IMR-90 (cell line): ENCODE measurements around the gene CALN1. TPM values are rescaled to one million over a fixed set of nuclear protein-coding genes. Genes with fewer than 3 reads are reported as not detected.

Experiments used
- ATAC-seq: fragments of 200-7000 bp; cut with Tn5 transposase; 2 replicates; pipeline ENCODE4 v1.9.1; 2020; ENCODE audit warnings: low read depth, mild to moderate bottlenecking, moderate library complexity
- BruUV-seq: library from RNA; stranded (reverse); fragments of 400-500 nt; replicated peaks from 2 replicates; lab custom pipeline; 2021; lab: Mats Ljungman, UMichigan
- CTCF ChIA-PET: fragments of 300-600 bp; formaldehyde crosslinking; extraction: SDS; loops from one replicate; lab custom pipeline; 2021; ENCODE audit warnings: antibody characterized with exemption; lab: Yijun Ruan, JAX
- POLR2A ChIA-PET: fragments of 300-600 bp; sonication (Branson Sonifier 250); formaldehyde crosslinking; loops from one replicate; lab custom pipeline; 2022; ENCODE audit warnings: antibody characterized with exemption; ENCODE audit not compliant: unreplicated experiment; lab: Charles Lee
- DNase-seq: peaks from one replicate; pipeline ENCODE4 v3.0.0; 2013
- H2AFZ ChIP-seq: replicated peaks from 2 replicates; pipeline ENCODE3; 2013; ENCODE audit warnings: low read length, mild to moderate bottlenecking; ENCODE audit not compliant: poor library complexity
- H2AK5ac ChIP-seq: 2 replicates; pipeline ENCODE4 v1.6.1; 2013; ENCODE audit warnings: low read depth, low read length, inconsistent platforms
- H2AK9ac ChIP-seq: replicated peaks from 2 replicates; pipeline ENCODE3; 2013; ENCODE audit warnings: mild to moderate bottlenecking, low read depth, low read length, moderate library complexity; ENCODE audit not compliant: poor library complexity
- H2BK120ac ChIP-seq: 2 replicates; pipeline ENCODE4 v1.6.1; 2013; ENCODE audit warnings: low read depth, low read length, inconsistent platforms
- H2BK15ac ChIP-seq: 3 replicates; pipeline ENCODE4 v1.6.1; 2013; ENCODE audit warnings: low read depth, low read length, inconsistent platforms
- H2BK20ac ChIP-seq: 2 replicates; pipeline ENCODE4 v1.6.1; 2013; ENCODE audit warnings: low read depth, mild to moderate bottlenecking, inconsistent platforms, low read length, moderate library complexity
- H2BK5ac ChIP-seq: 2 replicates; pipeline ENCODE4 v1.6.1; 2013; ENCODE audit warnings: mild to moderate bottlenecking, low read depth, low read length, inconsistent platforms; ENCODE audit not compliant: poor library complexity, severe bottlenecking
- H3K14ac ChIP-seq: replicated peaks from 2 replicates; pipeline ENCODE4 v1.6.1; 2013; ENCODE audit warnings: low read depth, low read length, inconsistent platforms
- H3K18ac ChIP-seq: 2 replicates; pipeline ENCODE4 v1.6.1; 2013; ENCODE audit warnings: low read depth, low read length, control low read depth
- H3K23ac ChIP-seq: 2 replicates; pipeline ENCODE4 v1.6.1; 2013; ENCODE audit warnings: low read depth, low read length, inconsistent platforms
- H3K27ac ChIP-seq: 2 replicates; pipeline ENCODE4 v1.5.1; 2013; ENCODE audit warnings: mild to moderate bottlenecking, control low read depth, low read length; ENCODE audit not compliant: insufficient read depth
- H3K27me3 ChIP-seq: 2 replicates; pipeline ENCODE4 v1.6.1; 2013; ENCODE audit warnings: low read length; ENCODE audit not compliant: control insufficient read depth, insufficient read depth
- H3K36me3 ChIP-seq: 2 replicates; pipeline ENCODE4 v1.6.1; 2013; ENCODE audit warnings: low read length, mixed read lengths; ENCODE audit not compliant: control insufficient read depth, insufficient read depth
- H3K4ac ChIP-seq: 2 replicates; pipeline ENCODE4 v1.6.1; 2013; ENCODE audit warnings: low read depth, low read length, inconsistent platforms
- H3K4me1 ChIP-seq: 2 replicates; pipeline ENCODE4 v1.6.1; 2013; ENCODE audit warnings: low read length, mixed read lengths; ENCODE audit not compliant: control insufficient read depth, insufficient read depth
- H3K4me2 ChIP-seq: 2 replicates; pipeline ENCODE4 v1.6.1; 2013; ENCODE audit warnings: low read depth, mild to moderate bottlenecking, control low read depth, low read length, moderate library complexity
- H3K4me3 ChIP-seq: 2 replicates; pipeline ENCODE4 v1.5.1; 2013; ENCODE audit warnings: low read depth, mild to moderate bottlenecking, control low read depth, low read length, moderate library complexity; ENCODE audit not compliant: insufficient read depth
- H3K56ac ChIP-seq: 2 replicates; pipeline ENCODE4 v1.6.1; 2013; ENCODE audit warnings: low read length, inconsistent platforms; ENCODE audit not compliant: insufficient read depth; ENCODE audit errors: extremely low read depth
- H3K79me1 ChIP-seq, 2 experiments: 2 replicates each; pipeline ENCODE4 v1.6.1; 2013; ENCODE audit warnings: low read length in 2 of 2, inconsistent platforms in 1 of 2, low read depth in 1 of 2
- H3K9ac ChIP-seq: 2 replicates; pipeline ENCODE4 v1.6.1; 2013; ENCODE audit warnings: low read depth, low read length, control low read depth
- H3K9me1 ChIP-seq: 2 replicates; pipeline ENCODE4 v1.6.1; 2013; ENCODE audit warnings: low read length, inconsistent platforms; ENCODE audit not compliant: insufficient read depth
- H3K9me3 ChIP-seq: 2 replicates; pipeline ENCODE4 v1.6.1; 2013; ENCODE audit warnings: low read length; ENCODE audit not compliant: control insufficient read depth, insufficient read depth
- H4K20me1 ChIP-seq: 2 replicates; pipeline ENCODE4 v1.6.1; 2013; ENCODE audit warnings: low read length, inconsistent platforms; ENCODE audit not compliant: insufficient read depth
- H4K5ac ChIP-seq: 2 replicates; pipeline ENCODE4 v1.6.1; 2013; ENCODE audit warnings: mild to moderate bottlenecking, low read depth, low read length, control low read depth
- H4K8ac ChIP-seq, 2 experiments: 2 replicates each; pipeline ENCODE4 v1.6.1; 2013; ENCODE audit warnings: low read depth in 2 of 2, low read length in 2 of 2, control low read depth in 1 of 2, inconsistent platforms in 1 of 2
- H4K91ac ChIP-seq: 2 replicates; pipeline ENCODE4 v1.6.1; 2013; ENCODE audit warnings: low read depth, low read length, inconsistent platforms; ENCODE audit not compliant: insufficient read depth
- CEBPB ChIP-seq: IDR thresholded peaks from 2 replicates; pipeline ENCODE4 v1.6.1; 2012; ENCODE audit warnings: low read depth, low read length, improper control_type of control experiment
- FOS ChIP-seq: fragments of 150-350 bp; IDR thresholded peaks from 2 replicates; pipeline ENCODE4 v1.6.1; 2016; ENCODE audit warnings: low read depth, low read length
- MAZ ChIP-seq: IDR thresholded peaks from 2 replicates; pipeline ENCODE4 v1.6.1; 2012; ENCODE audit warnings: low read depth, mild to moderate bottlenecking, low read length, improper control_type of control experiment, moderate library complexity, borderline replicate concordance
- MXI1 ChIP-seq: IDR thresholded peaks from 2 replicates; pipeline ENCODE4 v1.6.1; 2012; ENCODE audit warnings: low read depth, mild to moderate bottlenecking, low read length, moderate library complexity, borderline replicate concordance
- NFE2L2 ChIP-seq: fragments of 150-350 bp; IDR thresholded peaks from 2 replicates; pipeline ENCODE4 v1.6.1; 2016; ENCODE audit warnings: low read depth, mild to moderate bottlenecking, low read length
- RCOR1 ChIP-seq: IDR thresholded peaks from 2 replicates; pipeline ENCODE4 v1.6.1; 2012; ENCODE audit warnings: mild to moderate bottlenecking, low read length, improper control_type of control experiment; ENCODE audit not compliant: insufficient replicate concordance
- SMC3 ChIP-seq: fragments of 150-350 bp; IDR thresholded peaks from 2 replicates; pipeline ENCODE4 v1.6.1; 2016; ENCODE audit warnings: low read depth, mild to moderate bottlenecking, antibody characterized with exemption, low read length, moderate library complexity
- WGBS, 2 experiments: methylation state at CpG; one replicate each; pipeline versions ENCODE4 v1.1.5 to v1.1.7; 2013; ENCODE audit warnings: missing lambda C conversion rate in 2 of 2; ENCODE audit not compliant: insufficient read length in 1 of 2; ENCODE audit errors: extremely low coverage in 2 of 2; 5-methylcytosine and 5-hydroxymethylcytosine counted together
- dilution Hi-C: fragments of 300-500 bp; cut with HindIII; formaldehyde crosslinking; loops from one replicate; pipeline ENCODE4 v1.14.3; 2018; ENCODE audit warnings: low sequenced_read_pairs; ENCODE audit not compliant: unreplicated experiment
- in situ Hi-C: fragments of 300-500 bp; cut with MboI; formaldehyde crosslinking; loops from 3 replicates; pipeline ENCODE4 v1.14.3; 2019; ENCODE audit warnings: low sequenced_read_pairs, inconsistent platforms, mixed read lengths
- intact Hi-C: fragments of 100-400 bp; cut with micrococcal nuclease; formaldehyde crosslinking; loops from 2 replicates; pipeline ENCODE4 v1.10.0; 2022
- polyA plus RNA-seq, 3 experiments: library from polyadenylated mRNA; depleted of rRNA; stranded (reverse); fragments of >200 nt; gene quantifications; 2 replicates each; pipeline ENCODE4 v1.2.3, GENCODE V29; 2012; ENCODE audit warnings: low replicate concordance in 1 of 3
- total RNA-seq: library from RNA; depleted of rRNA; stranded (reverse); fragments of >200 nt; gene quantifications from 2 replicates; pipeline ENCODE4 v1.2.3, GENCODE V29; 2012
- TF ChIP-seq, protein P1 (sequence below): fragments of 150-350 bp; IDR thresholded peaks from 2 replicates; pipeline ENCODE4 v1.6.1; 2017; ENCODE audit warnings: mild to moderate bottlenecking, antibody characterized with exemption, low read length, low read depth
- TF ChIP-seq, protein P2 (sequence below): conservative IDR thresholded peaks from 2 replicates; pipeline ENCODE4 v1.5.1; 2012; ENCODE audit warnings: mild to moderate bottlenecking, low read depth, low read length, improper control_type of control experiment
- TF ChIP-seq, protein P3 (sequence below): fragments of 150-350 bp; IDR thresholded peaks from 2 replicates; pipeline ENCODE4 v1.6.1; 2016; ENCODE audit warnings: low read depth, mild to moderate bottlenecking, low read length, moderate library complexity, borderline replicate concordance

Gene CALN1
- total and polyA plus RNA-seq, 2 of the 4 experiments (the other 2 are of a cell fraction) = not detected

DNA sequence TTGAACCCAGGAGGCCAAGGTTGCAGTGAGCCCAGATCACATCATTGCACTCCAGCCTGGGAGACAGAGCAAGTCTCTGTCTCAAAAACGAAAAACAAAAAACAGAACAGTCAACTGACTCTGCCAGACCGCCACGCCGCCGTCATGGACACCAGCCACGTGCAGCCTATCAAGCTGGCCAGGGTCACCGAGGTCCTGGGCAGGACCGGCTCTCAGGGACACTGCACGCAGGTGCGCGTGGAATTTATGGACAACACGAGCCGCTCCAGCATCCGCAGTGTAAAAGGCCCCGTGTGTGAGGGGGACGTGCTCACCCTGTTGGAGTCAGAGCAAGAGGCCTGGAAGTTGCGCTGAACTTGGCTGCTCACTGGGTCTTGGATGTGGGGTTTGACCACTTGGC, 470.0 kb downstream of the CALN1 start:
- H2BK15ac ChIP-seq = no peak overlapping the region
- intact Hi-C loops (no loop called here), in situ Hi-C loops (no loop called here), dilution Hi-C loops (no loop called here)
- no peak overlapping the region for H3K14ac ChIP-seq
- H2BK20ac ChIP-seq = no peak overlapping the region
- no peak overlapping the region for H3K4me2 ChIP-seq
- DNase-seq (no peak), ATAC-seq (no peak)
- no peak overlapping the region for H2BK5ac ChIP-seq
- H3K56ac ChIP-seq = no peak overlapping the region
- no peak overlapping the region for H4K8ac ChIP-seq
- no peaks in the 10 kb centered on the region for H3K79me1 ChIP-seq
- H3K9me1 ChIP-seq = no peaks in the 10 kb centered on the region
- H3K27ac ChIP-seq = no peak overlapping the region
- H2AK9ac ChIP-seq = no peak overlapping the region
- H4K5ac ChIP-seq = no peak overlapping the region
- no peak overlapping the region for H3K4me3 ChIP-seq
- no peaks in the 10 kb centered on the region for H3K27me3 ChIP-seq
- H2AFZ ChIP-seq = no peak overlapping the region
- H3K4me1 ChIP-seq = no peaks in the 10 kb centered on the region
- H3K4ac ChIP-seq = no peak overlapping the region
- H4K91ac ChIP-seq = no peak overlapping the region
- 100% methylated on average over 1 of the region's 17 CpGs; no CpG with 5 or more reads in 1 of the 2 experiments for WGBS, 2 experiments
- ChIA-PET CTCF (no interaction called here), POLR2A (no interaction called here)
- BruUV-seq = no TSS peak
- TF ChIP-seq NFE2L2 (no peak), SMC3 (no peak), CEBPB (no peak), MXI1 (no peak), RCOR1 (no peak), FOS (no peak), MAZ (no peak)
- TF ChIP-seq, protein P1, sequence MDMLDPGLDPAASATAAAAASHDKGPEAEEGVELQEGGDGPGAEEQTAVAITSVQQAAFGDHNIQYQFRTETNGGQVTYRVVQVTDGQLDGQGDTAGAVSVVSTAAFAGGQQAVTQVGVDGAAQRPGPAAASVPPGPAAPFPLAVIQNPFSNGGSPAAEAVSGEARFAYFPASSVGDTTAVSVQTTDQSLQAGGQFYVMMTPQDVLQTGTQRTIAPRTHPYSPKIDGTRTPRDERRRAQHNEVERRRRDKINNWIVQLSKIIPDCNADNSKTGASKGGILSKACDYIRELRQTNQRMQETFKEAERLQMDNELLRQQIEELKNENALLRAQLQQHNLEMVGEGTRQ = no peak
- TF ChIP-seq, protein P2, sequence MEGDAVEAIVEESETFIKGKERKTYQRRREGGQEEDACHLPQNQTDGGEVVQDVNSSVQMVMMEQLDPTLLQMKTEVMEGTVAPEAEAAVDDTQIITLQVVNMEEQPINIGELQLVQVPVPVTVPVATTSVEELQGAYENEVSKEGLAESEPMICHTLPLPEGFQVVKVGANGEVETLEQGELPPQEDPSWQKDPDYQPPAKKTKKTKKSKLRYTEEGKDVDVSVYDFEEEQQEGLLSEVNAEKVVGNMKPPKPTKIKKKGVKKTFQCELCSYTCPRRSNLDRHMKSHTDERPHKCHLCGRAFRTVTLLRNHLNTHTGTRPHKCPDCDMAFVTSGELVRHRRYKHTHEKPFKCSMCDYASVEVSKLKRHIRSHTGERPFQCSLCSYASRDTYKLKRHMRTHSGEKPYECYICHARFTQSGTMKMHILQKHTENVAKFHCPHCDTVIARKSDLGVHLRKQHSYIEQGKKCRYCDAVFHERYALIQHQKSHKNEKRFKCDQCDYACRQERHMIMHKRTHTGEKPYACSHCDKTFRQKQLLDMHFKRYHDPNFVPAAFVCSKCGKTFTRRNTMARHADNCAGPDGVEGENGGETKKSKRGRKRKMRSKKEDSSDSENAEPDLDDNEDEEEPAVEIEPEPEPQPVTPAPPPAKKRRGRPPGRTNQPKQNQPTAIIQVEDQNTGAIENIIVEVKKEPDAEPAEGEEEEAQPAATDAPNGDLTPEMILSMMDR = no peak
- TF ChIP-seq, protein P3, sequence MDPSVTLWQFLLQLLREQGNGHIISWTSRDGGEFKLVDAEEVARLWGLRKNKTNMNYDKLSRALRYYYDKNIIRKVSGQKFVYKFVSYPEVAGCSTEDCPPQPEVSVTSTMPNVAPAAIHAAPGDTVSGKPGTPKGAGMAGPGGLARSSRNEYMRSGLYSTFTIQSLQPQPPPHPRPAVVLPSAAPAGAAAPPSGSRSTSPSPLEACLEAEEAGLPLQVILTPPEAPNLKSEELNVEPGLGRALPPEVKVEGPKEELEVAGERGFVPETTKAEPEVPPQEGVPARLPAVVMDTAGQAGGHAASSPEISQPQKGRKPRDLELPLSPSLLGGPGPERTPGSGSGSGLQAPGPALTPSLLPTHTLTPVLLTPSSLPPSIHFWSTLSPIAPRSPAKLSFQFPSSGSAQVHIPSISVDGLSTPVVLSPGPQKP = no peak
- H3K18ac ChIP-seq = no peak overlapping the region
- H3K36me3 ChIP-seq = no peaks in the 10 kb centered on the region
- no peaks in the 10 kb centered on the region for H4K20me1 ChIP-seq
- no peak overlapping the region for H2AK5ac ChIP-seq
- H3K9ac ChIP-seq = no peak overlapping the region
- H3K23ac ChIP-seq = no peak overlapping the region
- peaks cover 28% of the 10 kb centered on the region for H3K9me3 ChIP-seq
- no peak overlapping the region for H2BK120ac ChIP-seq
